ENCODE measurements around the gene FEM1A.
A peak's percentile ranks its signal among the peaks of the same experiment; 100 is the strongest.
"Not testable (repeated sequence)": the region's sequence is repeated elsewhere in the genome, so short reads cannot be mapped to it uniquely, and the experiment has no call there.

Gene FEM1A

GRCh38 chr19:4815426-4816201 is 24.1 kb downstream of the FEM1A start:
- DNase-seq, result peak; percentile 91

GRCh38 chr19:4816202-4816949 is 24.8 kb downstream of the FEM1A start:
- DNase-seq, result peak; percentile 50

- DNase-seq, result no peak
These were observed 25.4 kb downstream of the FEM1A start for GRCh38 chr19:4816950-4817278.

- DNase-seq, result no peak
These were observed 26.1 kb downstream of the FEM1A start for GRCh38 chr19:4817467-4818277.

- DNase-seq, result no peak
These were observed 29.7 kb downstream of the FEM1A start for GRCh38 chr19:4821265-4821664.

- not testable (repeated sequence) for DNase-seq
These were observed 30.8 kb downstream of the FEM1A start for GRCh38 chr19:4822354-4822753.

GRCh38 chr19:4823577-4823976 is 32.0 kb downstream of the FEM1A start:
- DNase-seq, result no peak

- DNase-seq, result no peak
These were observed 37.6 kb downstream of the FEM1A start for GRCh38 chr19:4829001-4829712.

- no peak for DNase-seq
These were observed 38.8 kb downstream of the FEM1A start for GRCh38 chr19:4830332-4830731.

GRCh38 chr19:4830768-4831265 is 39.3 kb downstream of the FEM1A start:
- DNase-seq, result no peak

- DNase-seq, result no peak
These were observed 39.9 kb downstream of the FEM1A start, which contains the start of gene TICAM1 for GRCh38 chr19:4831304-4831978. TSS of gene TICAM1 (minus strand) at chr19:4831712. CDS start at chr19:4818377, 13,335 bp downstream.

GRCh38 chr19:4831979-4832340 is 40.4 kb downstream of the FEM1A start:
- DNase-seq, result not testable (repeated sequence)

- no peak for DNase-seq
These were observed 41.2 kb downstream of the FEM1A start for GRCh38 chr19:4832776-4833175.

GRCh38 chr19:4839192-4839591 is 47.7 kb downstream of the FEM1A start:
- no peak for DNase-seq

GRCh38 chr19:4843647-4843965 is 52.1 kb downstream of the FEM1A start:
- DNase-seq, result no peak

- DNase-seq, result no peak
These were observed 53.0 kb downstream of the FEM1A start for GRCh38 chr19:4844348-4845179.

- not testable (repeated sequence) for DNase-seq
These were observed 54.4 kb downstream of the FEM1A start for GRCh38 chr19:4845975-4846374.

- DNase-seq, result no peak
These were observed 55.8 kb downstream of the FEM1A start for GRCh38 chr19:4847190-4847973.

- DNase-seq, result peak; percentile 63
These were observed 57.5 kb downstream of the FEM1A start for GRCh38 chr19:4849019-4849418.

Data from NCI-H2029 treated with DMSO at 0.1 percent for 48 hours (cell line).